GM19372 (cell line): ENCODE data around the gene CD96.
"Not testable (repeated sequence)": the region's sequence is repeated elsewhere in the genome, so short reads cannot be mapped to it uniquely, and the experiment has no call there.

Source experiments
- ATAC-seq: cut with Tn5 transposase; IDR thresholded peaks from one replicate; pipeline ENCODE4 v1.9.1; 2021; ENCODE audit warnings: mild to moderate bottlenecking, low read depth, moderate library complexity; ENCODE audit not compliant: unreplicated experiment

The CD96 gene

DNA sequence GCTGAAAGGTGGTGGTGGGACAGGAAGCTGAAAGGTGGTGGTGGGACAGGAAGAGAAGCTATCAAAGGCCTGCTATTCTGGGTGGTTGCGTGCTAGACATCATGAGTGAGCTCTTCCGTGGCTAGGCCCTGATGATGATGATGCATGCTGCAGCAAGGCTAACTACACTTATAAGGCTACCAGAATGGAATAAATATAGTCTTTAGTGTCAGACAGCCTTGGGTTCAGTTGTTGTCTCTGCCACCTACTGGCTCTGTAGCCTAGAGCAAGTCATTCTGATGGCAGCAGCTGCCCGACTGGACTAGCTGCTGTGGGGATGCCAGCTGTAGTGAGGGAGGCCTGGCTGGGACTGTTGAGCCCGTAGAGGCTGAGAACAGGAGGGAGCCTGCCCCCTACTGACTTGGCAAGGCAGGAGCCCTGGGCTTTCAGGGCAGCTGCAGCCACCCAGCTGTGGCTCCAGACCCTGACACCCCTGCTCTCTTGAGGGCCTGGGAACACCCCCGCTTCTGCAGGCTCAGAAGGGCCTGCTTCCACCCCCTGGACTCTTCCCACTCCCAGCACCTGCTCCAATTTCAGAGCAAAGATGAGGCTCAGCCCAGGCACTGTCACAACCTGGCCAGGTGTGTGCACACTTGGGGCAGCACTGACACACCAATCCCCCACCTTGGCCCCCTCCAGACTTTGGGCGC is 74.6 kb downstream of the CD96 start:
- ATAC-seq = peak; percentile 72

DNA sequence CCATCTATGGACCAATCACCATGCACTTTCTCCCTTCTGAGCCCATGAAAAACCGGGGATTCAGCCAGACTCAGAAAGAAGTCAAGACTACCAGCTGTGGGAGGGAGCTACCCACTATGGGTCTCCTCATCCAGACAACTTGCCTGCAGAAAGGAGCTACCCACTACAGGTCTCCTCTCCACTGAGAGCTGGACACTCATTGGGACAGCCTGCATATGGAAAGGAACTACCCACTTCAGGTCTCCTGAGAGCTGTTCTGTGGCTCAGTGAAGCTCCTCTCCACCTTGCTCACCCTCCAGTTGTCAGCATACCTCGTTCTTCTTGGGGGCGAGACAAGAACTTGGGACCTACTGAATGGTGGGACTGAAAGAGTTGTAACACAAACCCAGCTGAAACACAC is 75.4 kb downstream of the CD96 start:
- no peak for ATAC-seq

DNA sequence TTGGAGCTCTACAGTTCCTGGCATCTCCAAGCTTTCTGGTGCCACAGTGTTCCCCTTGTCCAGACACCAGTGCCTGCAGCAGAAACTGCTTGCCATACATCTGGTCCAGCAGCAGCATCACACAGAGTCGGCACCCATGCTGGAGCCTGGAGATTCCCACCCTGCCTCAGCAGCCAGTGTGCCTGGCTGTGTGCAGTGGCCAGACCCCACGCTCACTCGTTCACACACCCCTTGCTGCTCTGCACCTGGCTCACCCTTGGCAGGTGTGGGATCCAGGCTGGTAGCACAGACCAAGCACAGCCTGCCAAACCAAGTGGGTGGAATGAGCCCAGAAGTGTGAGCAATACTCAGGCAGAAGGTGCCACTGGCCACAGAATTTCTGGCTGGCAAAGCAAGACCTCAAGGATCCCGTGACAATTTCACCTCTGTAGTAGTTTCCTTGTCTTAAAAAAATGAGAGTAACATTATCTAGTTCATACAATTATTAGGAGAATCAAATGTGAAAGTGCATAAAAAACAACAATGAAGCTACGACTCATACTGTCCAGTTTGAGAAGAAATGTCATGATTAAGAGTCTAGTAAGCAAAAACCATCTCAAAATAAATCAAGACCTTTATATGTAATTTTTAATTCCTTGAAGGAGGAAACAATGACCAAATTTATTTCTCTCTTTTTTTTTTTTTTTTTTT is 76.1 kb downstream of the CD96 start:
- ATAC-seq = no peak

DNA sequence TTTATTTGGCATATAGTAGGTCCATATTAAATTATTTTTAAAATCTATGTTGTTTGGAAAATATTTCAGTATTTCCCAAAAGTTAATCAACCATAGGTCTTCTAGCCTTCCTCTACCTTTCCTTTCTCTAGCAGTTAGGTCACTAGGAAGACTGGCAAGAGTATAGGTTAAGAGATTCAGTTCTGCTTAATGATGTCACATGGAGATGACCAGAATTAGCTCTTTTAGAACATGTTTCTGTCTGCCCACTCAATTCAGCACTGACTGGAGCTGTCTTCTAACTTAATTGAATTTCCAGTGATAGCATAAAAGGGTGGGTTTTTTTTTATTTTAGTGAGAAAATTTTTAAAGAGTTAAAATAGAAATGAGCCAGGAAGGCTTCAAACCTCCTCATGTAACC is 76.9 kb downstream of the CD96 start:
- no peak for ATAC-seq

DNA sequence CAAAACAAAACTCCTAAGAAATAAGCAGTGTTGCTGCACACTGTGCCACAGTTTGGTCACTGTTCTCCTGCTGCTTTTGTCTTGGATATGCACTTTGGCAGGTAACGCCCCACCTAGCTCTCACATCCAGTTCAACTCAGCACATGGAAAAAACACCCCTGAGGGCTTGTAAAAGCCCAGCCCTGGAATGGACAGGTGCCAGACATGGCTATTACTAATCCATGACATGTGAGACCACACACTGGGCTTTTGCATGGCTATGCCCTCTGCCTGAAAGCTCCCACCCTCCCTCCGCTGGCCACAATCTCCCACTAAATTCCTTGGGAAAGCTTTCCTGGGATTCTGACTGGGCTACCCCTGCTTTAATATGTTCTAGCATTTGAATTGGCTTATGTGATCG is 77.8 kb downstream of the CD96 start:
- ATAC-seq = no peak

DNA sequence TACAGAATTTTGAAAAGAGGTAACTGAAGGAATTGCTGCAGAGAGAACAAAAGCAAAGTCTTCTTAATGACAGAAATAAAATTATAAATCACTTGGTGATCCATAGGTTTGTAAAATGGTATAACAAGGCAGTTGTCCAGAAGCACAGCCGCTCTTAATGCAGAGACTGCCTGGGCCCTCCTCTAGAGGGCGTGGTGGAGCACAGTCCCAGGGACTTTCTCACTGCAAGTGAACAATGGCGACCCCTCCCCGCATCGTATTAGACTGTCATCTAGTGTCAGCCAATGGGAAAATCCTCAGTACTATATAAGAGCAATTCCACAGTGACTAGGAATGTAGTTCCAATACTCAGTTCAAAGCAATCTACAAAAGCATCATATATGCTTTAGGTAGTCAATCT is 79.5 kb downstream of the CD96 start:
- no peak for ATAC-seq

DNA sequence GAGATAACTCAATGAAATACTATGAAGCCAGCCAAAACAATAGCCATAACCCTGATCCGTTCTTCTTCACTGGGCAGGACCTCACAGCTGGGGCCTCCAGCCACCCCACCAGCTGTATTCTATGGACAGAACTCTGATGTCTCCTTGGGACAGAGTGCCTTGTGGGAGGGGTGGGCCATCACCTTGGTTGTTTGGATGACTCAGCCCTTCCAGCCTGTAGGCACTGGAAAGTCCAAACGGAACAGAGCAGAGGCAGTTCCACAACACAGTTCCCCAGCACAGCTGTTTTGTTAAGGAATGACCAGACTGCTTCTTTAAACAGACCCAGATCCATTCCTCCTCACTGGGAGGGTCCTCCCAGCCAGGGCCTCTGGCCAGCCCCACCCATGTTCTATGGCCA is 85.1 kb downstream of the CD96 start:
- no peak for ATAC-seq

DNA sequence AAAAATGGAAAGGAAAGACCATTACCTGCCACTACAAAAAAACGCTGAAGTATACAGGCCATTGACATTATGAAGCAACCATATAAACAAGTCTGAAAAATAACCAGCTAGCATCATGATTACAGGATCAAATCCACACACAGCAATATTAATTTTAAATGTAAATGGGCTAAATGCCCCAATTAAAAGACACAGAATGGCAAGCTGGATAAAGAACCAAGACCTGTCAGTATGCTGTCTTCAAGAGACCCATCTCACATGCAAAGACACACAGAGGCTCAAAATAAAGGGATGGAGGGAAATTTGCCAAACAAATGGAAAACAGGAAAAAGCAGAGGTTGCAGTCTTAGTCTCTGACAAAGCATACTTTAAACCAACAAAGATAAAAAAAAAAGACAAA is 87.0 kb downstream of the CD96 start:
- not testable (repeated sequence) for ATAC-seq

DNA sequence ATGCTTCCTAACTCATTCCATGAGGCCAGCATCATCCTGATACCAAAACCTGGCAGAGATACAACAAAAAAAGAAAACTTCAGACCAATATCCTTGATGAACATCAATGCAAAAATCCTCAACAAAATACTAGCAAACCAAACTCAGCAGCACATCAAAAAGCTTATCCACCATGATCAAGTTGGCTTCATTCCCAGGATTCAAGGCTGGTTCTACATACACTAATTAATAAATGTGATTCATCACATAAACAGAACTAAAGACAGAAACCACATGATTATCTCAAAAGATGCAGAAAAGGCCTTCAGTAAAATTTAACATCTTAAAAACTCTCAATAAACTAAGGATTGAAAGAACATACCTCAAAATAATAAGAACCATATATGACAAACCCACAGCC is 88.6 kb downstream of the CD96 start:
- not testable (repeated sequence) for ATAC-seq

DNA sequence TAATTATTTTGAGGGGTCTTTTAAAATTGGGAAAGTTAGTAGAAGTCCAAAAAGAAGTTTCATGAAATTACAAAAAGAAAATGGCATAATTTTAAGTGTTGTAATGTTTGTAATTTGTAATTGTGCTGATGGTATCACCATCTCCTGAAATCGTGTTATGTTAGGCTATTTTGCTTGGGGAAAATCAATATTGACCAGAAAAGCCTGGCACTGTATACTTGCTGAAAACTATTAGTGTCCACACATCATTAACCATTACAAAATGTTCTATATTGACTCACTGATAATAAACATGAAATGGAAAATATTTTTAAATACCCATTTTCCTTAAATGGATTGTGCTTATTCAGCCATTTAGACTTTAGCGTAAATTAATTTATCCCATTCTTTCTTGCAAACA is 93.4 kb downstream of the CD96 start:
- no peak for ATAC-seq

DNA sequence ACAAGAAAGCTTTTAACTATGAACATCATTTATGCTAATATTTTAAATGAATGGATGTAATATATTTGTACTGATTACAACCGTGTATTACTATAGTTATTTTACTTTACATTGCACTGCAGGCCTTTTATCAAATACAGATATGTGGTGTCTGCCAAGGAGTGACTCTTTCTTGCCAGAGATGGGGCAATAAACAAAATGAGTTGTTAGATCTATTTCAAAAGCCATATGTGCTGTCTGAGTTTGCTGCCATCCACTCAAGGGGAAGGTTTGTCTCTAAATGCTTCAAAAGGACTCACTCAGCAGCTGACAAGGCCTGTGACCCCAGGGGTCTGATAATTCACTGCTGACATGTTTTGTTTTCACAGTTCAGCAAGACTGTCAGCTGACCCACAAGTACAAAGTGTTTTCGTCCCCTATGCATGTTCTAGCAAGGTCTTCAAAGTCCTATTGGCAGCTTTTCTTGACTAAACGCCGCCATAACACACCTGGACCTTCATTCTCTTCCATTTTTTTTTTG is 94.4 kb downstream of the CD96 start:
- no peak for ATAC-seq

DNA sequence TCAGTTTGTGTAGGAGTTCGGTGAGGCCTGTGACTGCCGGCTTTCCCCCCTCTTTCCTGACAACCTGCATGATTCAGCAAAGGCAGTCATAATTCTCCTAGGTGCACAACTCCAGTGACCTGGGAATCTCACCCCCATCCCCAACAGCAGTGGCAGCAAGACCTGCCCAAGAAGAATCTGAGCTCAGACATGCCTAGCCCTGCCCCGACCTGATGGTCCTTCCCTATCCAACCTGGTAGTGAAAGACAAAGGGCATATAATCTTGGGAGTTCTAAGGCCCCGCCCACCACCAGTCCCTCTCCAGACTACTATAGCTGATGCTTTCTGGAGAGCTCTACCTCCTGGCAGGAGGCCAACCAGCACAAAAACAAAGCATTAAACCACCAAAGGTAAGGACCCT is 97.3 kb downstream of the CD96 start:
- no peak for ATAC-seq

DNA sequence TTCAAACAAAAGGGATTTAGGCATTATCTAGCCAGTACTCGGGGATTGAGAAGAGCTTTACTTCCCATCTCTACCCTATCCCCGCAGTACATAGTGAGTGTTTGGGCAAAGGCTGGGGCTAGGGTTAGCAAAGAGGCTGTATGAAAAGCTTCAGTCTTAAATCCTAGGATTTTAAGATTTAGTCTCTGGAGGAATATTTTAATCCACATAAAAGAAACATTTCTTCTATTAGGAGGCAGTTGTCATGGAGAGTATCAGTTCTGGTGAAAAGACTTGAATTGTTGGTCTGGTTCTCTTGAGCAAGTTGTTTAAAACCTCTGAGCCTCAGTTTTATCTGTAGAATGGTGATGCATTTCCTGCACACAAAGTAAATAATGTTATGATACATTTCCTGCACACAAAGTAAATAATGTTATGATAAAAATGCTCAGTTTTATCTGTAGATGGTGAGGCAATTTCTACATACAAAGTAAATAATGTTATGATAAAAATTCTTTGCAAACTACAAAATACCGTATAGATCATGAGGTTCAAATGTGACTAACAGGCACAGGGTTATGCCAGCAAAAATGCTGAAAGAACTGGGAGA is 107.1 kb downstream of the CD96 start:
- no peak for ATAC-seq

DNA sequence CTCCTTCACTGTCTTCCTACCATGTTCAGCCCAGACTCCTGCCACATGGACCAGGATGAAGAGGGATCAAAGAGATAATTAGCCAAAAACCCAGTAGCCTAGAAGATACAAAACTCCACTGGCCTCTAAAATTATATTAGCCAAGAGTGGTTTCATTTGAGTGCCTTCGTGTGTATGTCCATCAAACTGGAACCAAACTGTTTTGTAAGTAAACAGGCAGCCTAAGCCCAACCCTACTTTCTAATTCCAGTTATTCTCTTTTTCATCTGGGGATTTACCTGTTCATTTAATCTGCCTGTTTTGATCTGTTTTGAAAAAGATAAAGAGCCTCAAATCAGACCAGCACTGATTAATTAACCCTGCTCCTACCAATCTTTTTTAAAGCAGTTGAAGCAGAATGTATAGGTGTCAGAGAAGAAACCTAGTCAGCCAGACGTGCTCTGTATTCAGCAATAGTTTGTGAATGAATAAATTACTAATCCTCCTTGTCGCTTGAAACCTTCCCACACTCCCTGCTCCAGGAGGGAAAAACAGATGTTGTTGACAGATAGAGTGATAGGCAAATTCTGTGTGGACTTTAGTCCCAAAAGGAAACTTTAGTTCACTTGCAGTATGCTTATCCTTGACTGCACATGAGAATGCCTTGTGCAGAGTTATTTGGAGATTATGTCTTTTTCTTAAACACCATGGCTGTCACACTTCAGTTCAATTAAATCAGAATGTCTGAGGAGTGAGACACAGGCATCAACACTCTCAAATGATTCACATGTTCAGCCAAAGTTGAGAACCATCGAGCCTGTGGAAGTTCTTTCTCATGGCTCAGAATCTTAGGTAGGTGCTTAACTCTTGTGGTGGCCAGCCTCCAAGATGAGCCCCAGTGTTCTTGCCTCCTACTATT is 108.6 kb downstream of the CD96 start:
- ATAC-seq = no peak

DNA sequence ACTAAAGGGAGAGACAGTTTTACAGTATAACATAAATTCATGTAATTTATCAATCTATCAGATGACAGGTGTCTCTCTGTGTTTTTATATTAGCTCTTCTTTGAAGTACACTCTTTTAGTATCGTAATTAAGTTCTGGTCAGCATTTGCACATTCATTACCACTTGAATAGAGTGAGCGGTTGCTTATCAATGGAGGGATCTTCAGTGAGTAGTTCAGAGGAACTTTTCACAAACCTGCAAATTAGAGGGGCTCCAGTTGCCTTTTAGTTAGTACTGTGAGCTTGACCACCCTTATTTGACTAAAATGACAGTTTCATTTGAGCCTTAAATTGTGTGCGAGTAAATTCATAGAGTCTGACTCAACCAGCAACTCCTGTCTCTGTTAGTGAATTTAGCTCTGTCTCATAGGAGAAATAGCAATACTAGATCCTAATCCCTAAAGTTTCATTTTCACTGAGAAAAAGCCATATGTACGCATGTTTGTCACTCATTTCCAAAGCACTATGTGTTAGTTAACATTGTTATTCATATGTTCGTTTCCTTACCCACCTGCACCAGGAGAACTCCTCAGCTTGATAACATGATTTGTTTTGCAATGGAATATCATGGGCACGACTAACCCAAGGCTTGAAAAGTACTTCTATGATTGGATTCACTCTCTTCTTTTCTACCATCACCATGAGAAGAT is 110.6 kb downstream of the CD96 start:
- no peak for ATAC-seq

DNA sequence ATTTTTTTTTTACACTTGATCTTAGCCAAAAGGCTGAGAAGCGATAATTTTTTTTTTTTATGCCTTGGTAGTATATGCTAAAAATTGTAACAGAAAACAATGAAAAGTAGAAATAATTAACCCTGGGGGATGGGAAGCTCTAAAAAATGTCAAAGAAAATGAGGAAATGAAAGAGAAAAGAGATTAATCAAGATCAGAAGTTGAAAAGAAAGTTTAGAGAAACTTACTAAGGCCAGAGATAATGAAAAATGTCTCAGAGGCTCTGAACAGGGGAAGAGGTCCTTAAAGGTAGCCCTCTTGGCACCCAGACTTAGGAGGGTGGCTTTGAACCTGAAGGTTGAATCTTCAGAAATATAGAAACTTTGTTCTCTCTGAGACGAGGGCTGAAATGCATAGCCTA is 111.8 kb downstream of the CD96 start:
- ATAC-seq = no peak

DNA sequence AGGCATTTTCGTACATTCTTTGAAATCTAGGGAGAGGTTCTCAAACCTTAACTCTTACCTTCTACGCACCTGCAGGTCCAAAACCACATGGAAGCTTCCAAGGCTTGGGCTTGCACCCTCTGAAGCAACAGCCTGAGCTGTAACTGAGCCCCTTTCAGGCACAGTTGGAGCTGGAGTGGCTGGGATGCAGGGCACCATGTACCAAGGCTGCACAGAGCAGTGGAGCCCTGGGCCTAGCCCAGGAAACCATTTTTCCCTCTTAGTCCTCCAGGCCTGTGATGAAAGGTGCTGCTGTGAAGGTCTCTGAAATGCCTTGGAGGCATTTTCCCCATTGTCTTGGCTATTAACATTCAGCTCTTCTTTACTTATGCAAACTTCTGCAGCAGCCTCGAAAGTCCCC is 120.0 kb downstream of the CD96 start:
- no peak for ATAC-seq

DNA sequence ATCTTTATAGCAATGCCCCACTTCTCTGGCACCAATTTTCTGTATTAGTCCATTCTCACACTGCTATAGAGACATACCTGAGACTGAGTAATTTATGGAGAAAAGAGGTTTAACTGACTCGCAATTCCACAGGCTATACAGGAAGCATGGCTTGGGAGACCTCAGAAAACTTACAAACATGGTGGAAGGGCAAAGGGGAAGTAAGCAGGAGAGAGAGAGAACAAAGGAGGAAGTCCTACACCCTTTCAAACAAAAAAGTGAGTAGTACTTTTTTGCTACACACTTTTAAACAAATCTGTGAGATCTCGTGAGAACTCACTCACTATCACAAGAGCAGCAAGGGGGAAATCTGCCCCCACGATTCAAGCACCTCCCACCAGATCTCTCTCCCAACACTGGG is 120.9 kb downstream of the CD96 start:
- no peak for ATAC-seq

DNA sequence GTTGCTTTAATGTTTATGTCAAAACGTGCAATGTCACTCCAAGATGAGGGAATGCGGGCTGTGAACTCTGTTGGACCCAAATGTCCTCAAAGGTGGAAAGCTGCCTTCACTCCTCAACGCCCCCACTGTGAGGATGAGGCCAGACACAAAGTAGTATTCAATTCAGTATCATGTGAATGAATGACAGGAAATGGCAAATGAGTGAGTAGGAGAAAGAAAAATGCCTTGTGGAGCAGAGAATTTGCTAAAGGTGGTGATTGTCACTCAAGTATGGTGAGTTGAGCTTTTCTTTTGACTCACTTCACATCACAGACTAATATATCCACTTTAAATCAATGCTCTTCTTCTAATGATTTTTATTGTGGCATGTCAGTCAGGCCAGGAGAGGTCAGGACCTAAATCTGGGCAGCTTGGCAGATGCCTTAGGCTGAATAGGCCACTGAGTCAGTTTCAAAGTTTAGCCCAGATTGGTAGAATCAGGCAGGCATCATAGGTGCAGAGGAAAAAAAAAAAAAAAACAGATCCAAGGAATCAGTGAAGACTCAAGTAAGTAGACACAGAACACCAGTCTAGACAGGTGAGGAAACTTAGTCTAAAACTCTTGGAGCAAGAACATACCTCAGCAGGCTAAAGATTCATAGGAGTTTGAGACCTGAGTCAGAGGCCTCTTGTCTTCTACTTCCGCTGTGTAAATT is 124.2 kb downstream of the CD96 start:
- ATAC-seq = no peak

DNA sequence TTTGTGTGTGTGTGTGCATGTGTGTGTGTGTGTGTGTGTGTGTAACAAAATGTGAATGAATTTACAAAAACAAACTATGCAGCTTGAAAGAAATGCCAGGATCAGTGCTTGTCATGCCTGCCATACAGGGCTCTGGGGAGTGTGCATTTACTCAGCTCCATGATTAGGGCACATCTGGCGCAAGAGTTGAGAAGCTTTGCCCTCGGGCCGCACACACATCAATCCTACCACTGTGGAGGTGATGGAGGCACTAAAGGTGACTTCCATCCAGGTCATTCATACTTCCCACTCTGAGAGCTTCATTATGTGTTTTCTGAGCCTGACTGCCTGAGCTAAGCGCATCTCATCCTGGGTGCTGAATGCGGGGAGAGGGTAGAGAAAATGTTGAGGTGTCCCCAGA is 125.2 kb downstream of the CD96 start:
- ATAC-seq = no peak
